Pons (tissue), 1 donor: ENCODE results near the gene IKZF5.

ENCODE experiments used
- DNase-seq: peaks from one replicate; pipeline ENCODE4 v3.0.0-alpha.2; 2016; ENCODE audit warnings: low spot score

Gene IKZF5

DNA sequence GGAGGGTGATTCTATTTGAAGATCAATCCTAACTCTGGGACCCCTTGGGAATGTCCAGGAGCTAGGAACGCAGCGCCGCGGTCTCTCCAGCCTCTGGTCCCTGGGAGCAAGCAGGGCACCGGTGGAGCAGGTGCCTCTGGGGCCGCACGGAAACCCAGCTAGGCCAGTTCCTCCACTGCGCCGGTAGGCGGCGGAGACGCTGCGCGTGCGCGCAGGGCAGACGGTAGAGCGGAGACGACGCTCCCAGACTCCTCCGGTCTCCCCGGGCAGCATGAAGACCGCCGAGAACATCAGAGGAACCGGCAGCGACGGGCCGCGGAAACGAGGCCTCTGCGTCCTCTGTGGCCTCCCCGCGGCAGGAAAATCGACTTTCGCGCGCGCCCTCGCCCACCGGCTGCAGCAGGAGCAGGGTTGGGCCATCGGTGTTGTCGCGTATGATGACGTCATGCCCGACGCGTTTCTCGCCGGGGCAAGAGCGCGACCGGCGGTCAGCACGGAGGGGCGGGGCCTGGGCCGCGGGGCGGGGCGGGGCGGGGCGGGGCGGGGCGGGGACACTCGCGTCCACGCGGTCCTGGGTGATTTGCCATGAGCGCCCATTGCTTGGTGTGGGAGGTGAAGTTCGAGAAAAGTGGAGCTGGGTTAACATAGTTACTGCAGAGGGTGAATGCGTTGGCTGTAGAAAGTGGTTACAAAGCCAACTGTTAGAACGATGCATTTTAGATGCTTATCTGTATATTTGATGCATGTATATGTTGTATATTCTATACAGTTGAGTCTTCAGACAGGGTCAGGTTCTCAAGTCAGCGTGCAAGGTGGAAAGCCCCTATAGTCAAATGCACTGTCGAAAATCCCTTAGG, 28.2 kb downstream of the IKZF5 start, which contains the start of gene PSTK:
PSTK (plus strand) TSS at position 193 of the 857 bp plus-strand sequence; CDS start at position 272, 79 bp downstream.
- peak; percentile 90 for DNase-seq

DNA sequence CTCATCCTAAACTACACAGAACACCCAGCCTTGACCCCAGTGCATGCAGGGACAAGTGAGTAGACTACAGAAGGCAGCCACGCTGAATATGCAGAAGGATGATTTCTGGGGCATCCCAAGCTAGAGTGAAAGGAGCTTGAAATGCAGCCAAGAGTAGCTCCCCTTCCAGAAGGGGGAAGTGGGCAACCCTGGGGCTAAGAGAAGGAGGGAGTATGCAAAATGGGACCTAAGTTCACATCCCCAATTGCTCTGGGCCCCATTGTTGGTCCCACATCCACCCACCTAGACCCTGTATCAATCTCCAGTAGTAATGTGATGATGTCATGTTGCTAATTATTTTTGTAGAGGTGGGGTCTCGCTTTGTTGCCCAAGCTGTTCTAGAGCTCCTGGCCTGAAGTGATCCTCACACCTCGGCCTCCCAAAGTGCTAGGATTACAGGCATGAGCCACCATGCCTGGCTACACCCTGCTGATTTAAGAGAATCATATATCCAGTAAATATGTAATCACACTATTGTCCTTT, 34.0 kb downstream of the IKZF5 start:
- no peak for DNase-seq

DNA sequence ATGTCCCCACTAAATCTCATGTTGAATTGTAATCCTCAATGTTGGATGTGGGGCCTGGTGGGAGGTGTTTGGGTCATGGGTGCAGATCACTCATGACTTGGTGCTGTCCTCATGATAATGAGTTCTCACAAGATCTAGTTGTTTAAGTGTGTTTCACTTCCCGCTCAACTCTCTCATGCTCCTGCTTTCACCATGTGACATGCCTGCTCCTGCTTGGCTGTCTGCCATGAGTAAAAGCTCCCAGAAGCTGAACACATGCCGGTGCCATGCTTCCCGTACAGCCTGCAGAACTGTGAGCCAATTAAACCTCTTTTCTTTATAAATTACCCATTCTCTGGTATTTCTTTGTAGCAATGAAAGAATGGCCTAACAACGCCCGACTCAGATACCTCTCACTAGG, 34.6 kb downstream of the IKZF5 start:
- DNase-seq = no peak

DNA sequence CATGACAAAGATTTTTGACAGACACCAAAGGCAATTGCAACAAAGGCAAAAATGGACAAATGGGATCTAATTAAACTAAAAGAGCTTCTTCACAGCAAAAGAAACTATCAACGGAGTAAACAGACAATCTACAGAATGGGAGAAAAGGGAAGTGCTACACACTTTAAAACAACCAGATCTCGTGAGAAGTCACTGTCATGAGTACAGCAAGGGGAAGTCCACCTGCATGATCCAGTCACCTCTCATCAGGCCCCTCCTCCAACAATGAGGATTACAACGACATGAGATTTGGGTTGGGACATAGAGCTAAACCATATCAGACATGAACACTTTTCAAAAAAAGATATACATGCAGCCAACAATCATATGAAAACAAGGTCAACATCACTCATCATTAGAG, 39.9 kb downstream of the IKZF5 start:
- DNase-seq = no peak

DNA sequence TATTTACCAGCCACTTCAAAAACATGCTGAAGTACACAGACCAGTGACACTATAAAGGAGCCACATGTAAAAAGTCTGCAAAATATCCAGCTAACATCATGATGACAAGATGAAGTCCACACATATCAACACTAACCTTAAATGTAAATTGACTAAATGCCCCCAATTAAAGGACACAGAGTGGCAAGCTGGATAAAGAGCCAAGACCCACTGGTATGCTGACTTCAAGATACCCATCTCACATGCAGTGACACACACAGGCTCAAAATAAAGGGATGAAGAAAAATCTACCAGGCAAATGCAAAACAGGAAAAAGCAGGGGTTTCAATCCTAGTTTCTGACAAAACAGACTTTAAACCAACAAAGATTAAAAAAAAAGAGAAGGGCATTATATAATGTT, 41.7 kb downstream of the IKZF5 start:
- DNase-seq = no peak

DNA sequence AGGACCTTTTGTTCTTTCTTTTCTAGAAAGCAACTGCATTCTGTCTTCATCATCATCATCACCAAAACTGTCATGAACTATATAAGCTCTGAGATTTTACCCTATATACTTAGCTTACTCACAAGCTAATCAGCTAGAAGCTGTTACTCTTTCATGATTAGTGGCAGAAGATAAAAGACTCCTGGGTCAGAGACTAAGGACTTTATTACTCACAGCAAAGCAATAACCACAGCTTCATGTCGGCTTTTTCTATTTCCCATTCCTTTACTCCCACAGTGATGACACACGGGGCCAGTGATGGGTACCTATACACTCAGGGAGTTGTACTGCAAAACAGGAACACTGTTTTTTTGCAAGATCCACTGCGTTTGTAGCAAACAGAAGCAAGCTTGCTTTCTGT, 46.2 kb downstream of the IKZF5 start:
- no peak for DNase-seq

DNA sequence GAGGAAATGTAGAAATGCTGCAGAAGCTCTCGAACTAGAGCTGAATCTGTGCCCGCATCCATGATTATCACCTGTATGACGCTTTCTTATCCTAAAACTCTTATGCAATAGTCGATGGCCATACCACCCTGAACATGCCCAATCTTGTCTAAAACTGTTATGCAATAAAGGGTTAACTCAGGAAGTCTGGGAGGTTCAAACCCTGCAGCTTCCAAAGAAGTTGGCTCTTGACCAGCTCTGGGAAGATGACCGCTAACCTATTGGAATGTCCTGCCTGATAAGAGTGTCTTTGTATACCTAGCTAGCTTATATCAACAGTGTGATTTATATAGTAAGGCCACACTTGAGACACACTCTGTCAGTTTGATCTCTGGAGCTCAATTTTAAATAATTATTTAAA, 51.1 kb downstream of the IKZF5 start:
- DNase-seq = no peak

DNA sequence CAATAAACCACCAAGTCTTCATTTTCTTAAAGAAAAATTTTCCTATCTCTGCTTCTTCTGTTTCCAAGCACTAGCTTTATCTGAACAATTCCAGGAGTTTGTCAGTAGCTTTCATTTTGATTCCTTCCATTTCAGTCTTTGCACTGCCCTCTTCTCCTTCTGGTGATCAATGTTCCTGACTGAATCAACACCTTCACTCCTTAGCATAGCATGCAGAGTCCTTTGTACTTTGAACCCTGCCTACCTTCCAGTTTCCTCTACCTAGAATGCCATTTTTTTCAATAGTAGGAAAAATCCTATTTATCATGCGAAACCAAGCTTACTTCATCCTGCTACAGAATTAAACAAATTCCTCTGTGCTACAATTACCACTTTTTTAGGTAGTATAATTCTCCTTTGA, 52.7 kb downstream of the IKZF5 start:
- no peak for DNase-seq

DNA sequence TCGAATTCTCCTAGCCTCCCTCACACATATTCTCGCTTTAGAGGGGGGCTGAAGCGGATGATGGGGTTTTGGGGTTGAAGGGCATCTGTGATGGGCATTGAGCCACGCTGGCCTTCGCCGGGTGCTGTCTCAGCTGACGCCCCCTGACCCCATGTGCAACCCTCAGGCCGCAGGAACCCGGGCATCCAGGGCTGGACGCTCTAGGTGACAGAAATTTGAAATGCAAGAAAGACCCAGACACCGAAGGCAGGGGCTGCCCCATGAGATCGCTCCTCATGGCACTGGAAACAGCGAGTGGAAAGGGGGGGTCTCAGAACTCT, 53.9 kb downstream of the IKZF5 start:
- no peak for DNase-seq

DNA sequence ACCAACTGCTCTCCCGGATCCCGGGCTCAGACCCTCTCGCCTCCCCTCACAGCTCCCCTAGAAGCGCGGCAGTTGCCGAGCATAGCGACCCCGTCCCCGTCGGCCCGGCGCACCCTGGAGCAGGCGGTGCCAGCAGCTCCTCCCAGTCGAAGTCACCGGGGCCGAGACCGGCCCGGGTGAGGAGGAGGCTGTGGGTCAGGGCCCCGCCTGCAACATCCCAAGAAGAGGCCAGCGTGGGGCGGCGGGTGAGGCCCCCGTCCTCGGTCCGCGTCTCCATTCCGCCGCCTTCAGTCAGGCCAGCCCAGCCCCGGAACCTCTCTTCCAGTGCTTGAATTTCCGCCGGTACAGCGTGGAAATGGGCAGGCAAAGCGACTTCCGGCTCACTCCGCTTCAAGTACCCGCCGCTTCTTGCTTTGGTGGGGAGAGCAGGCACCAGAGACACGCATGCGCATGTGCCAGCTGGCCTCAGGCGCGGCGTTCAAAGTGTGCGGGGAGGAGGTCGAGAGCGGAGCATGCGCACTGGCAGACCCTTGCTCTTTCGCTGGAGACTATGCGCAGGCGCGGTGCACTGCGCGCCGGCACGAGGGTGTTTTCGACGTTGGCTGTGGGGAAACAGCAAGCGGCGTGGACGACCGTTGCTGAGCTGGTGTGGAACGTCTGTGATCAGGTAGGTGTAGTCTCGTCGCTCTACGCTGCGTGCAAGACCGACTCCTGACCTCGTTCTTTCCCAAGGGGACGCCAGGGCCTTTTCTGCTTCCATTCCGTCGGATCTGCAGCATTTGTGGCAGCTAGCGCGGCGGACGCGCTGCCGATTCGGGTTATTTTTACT, 54.5 kb downstream of the IKZF5 start, which contains the start of gene C10orf88:
C10orf88 (minus strand) TSS at position 326 of the 829 bp plus-strand sequence; CDS start at position 277, 49 bp downstream.
- DNase-seq = peak; percentile 98

DNA sequence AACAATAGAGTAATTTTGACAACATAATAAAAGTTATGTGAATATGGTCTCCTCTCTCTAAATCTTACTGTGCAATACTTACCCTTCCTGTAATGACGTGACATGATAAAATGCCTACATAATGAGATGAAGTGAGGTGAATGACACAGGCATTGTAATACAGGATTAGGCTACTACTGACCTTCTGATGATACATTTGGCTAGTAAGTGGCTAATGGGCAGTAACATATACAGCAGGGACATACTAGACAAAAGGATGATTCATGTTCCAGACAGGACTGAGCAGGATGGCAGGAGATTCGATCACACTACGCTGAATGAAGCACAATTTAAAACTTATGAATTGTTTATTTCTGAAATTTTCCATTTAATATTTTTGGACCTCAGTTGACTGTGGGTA, 59.3 kb downstream of the IKZF5 start:
- DNase-seq = no peak
